HG03025 (cell line): ENCODE measurements around the gene MEGF6.

Experiments used
- ATAC-seq: cut with Tn5 transposase; IDR thresholded peaks from one replicate; pipeline ENCODE4 v1.9.1; 2021; ENCODE audit warnings: mild to moderate bottlenecking, moderate library complexity; ENCODE audit not compliant: unreplicated experiment, low FRiP score

Gene MEGF6

DNA sequence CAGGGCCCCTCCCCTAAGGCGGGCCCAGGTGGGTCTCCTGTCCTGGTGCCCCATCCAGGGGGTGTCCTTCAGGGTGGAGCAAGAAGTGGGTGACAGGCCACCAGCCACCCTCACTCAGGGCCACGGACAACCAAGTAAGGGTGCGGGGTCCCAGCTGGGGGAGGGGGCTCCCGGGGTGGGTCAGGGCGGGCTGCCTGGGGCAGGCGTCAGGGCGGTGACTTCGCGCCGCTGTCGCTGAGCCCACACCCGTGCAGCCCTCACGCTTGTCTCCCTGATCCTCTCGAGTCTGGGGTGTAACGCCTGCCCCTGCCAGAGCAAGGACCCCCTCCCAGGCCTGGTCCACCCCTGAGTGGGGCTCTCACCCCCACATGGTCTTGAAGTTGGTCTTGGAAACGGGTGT, 134.6 kb downstream of the MEGF6 start:
- ATAC-seq = no peak

GRCh38 chr1:3475839-3476573, 135.3 kb downstream of the MEGF6 start:
- ATAC-seq = no peak

GRCh38 chr1:3474421-3474820, 136.9 kb downstream of the MEGF6 start:
- ATAC-seq = no peak

GRCh38 chr1:3474016-3474415, 137.3 kb downstream of the MEGF6 start:
- no peak for ATAC-seq

DNA sequence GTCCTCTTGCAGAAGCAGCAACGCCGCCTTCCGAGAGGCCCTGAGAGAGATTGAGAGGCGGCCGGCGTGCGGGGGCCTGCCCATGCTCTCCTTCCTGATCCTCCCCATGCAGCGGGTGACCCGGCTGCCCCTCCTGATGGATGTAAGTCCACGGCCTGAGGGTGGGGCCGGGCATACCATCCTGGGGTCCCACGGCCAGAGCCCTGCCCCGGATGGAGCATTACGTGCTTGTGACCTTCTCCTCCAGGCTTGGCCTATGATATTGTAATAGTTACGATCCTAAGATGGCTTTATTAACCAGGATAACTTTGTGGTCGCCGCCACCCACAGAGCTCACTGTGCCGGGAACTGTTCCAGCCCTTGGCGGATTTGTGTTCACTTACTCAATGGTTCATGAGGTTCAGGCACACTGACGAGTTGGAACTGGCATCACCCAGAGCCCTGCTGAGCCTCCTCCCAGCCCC, 137.9 kb downstream of the MEGF6 start:
- no peak for ATAC-seq

- no peak for ATAC-seq
These were observed 138.4 kb downstream of the MEGF6 start for GRCh38 chr1:3472906-3473305.

DNA sequence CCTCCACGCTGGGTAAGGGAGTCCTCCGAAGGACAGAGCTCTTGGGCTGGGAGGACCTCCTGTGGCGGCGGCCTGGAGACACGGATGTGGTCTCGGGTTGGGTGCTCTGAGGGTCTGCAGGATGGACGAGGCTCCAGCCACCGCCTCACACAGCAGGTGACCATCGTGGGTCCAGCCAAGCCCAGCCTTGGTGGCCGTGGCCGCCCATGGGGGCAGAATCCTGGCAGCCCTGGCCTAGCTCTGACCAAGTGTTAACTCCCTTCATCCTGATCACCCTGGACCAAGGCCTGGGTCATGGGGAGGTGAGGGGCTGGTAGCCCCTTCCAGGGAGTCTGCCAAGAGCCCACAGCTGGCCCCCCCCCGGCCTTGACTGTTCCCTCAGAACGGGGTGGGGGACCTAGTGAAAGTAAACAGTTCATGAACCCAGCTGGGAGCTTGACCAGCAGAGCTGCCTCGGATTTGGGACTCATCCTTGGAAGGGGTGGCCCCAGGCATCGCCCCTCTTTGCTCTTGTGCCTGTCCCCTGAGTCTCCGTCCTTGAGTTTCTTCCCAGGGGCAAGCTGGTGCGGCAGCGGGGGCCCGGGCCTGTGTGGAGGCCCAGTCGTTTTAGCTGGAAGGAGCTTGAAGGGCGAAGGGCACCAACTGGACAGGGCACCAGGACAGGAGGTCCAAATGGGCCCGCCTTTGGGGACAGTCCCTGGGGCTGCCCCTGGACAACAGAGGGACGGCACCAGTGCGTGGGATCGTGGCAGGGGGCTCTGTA, 139.0 kb downstream of the MEGF6 start:
- no peak for ATAC-seq

DNA sequence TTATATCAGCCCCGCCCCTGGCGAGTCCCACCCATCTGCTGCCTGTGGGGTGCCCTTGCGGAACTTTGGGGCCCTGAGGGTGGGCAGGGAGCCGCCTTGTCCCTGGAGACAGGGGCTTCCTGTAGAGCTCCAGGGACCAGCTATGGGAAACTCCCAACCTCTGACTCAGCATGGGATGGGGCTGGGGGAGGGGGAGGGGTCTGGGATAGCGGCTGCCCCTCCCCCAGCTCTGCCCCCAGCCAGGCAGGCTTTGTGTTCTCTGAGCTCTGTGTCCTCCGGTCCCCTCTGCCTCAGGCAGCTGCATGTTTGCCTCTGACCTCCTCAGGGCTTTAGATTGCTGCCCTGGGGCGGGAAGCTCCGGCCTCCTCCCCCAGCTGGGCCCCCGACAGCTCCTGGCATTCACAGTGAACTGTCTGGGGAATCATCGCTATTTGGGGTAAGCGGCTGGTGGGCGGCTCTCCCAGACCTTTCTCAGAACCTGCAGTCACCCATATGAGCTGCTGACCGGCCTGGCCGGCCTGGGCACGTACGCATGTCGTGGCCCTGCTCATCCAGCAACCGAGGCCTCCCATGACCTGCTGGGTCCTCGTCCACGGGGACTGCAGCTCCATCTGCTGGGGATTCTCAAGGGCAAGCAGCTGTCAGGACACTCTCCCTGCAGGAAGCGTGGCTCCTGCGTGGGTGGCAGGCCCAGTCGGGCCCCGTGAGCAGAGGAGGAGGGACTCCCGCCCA, 139.8 kb downstream of the MEGF6 start:
- ATAC-seq = no peak

DNA sequence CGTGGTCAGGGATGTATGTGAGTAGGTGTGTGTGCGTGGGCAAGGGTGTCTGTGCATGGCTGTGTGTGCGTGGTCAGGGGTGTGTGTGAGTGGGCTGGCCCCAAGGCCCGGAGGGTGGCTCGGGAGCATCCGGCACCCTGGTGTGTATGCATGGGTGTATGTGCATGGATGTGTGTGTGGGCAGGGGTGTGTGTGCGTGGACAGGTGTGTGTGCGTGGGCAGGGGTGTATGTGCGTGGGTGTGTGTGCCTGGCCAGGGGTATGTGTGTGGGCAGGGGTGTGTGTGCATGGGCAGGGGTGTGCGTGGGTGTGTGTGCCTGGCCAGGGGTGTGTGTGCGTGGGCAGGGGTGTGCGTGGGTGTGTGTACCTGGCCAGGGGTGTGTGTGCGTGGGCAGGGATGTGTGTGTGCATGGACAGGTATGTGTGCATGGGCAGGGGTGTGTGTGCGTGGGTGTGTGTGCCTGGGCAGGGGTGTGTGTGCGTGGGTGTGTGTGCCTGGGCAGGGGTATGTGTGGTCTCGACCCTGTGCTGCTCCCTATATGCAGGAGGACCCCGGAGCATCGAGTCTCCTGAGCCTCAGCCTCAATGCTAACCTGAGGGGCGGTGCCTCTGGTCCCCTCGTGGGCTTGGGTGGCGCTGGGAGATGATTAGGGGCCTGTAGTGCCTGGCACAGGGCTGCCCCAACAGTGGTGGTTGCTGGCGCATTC, 140.5 kb downstream of the MEGF6 start:
- ATAC-seq = no peak

DNA sequence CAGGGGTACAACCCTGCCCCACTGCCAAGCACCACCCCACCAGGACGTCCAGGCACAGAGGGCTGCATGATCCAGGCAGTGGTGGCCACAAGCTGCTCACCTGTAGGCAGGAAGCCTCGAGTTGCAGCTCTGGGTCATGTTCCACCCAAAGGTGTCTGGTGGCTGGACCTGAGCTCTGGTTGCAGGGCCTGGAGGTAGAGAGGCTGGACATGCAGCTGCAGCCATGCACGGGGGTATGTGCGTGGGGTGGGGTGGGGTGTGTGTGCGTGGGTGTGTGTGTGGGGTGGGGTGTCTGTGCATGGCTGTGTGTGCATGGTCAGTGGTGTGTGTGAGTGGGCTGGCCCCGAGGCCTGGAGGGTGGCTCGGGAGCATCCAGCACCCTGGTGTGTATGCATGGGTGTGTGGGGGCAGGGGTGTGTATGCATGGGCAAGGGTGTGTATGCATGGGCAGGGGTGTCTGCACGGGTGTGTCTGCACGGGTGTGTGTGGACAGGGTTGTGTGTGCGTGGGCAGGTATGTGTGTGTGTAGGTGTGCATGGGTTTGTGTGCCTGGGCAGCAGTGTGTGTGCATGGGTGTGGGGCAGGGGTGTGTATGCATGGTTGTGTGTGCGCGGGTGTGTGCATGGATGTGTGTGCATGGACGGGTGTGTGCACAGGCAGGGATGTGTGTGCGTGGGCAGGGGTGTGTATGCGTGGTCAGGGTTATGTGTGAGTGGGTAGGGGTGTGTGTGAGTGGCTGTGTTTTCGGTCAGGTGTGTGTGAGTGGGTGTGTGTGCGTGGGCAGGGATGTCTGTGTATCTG, 141.3 kb downstream of the MEGF6 start:
- ATAC-seq = no peak

GRCh38 chr1:3469104-3469848, 142.0 kb downstream of the MEGF6 start:
- ATAC-seq = no peak

GRCh38 chr1:3468236-3469103, 142.8 kb downstream of the MEGF6 start:
- ATAC-seq = no peak

GRCh38 chr1:3467096-3468036, 143.9 kb downstream of the MEGF6 start:
- ATAC-seq = no peak

DNA sequence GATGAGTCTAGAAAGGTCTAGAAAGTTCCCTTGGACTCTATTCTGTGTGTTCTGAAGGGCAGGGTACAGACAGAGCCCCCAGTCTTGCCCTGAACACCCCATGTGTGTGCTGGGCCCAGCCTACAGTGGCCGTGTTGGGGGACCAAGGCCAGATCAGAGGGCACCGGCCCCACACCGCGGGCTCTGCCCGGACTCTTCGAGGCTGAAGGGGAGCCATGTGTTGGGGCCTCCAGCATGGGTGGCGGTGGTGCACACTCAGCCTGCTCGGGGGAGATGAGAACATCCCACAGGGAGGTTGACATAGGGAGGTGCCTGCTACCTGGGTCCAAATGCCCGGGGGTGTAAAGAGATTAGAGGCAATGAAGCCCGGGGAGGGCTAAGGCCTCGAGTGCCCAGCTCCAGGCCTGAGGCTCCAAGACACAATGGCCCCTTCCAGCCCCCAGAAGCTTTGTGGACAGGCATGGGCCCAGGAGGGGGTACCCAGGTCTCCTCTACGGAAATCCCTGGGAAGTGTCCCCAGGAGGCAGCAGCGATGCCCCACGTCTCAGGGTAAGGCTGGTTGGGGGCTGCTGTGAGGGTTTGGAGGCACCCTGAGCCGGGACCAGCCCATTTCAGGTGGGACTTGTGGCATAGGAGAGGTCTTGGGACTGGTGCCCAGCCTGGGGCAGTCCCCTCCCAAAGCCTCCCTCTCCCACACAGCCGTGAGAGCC, 144.8 kb downstream of the MEGF6 start:
- no peak for ATAC-seq

GRCh38 chr1:3465935-3466321, 145.4 kb downstream of the MEGF6 start:
- no peak for ATAC-seq

DNA sequence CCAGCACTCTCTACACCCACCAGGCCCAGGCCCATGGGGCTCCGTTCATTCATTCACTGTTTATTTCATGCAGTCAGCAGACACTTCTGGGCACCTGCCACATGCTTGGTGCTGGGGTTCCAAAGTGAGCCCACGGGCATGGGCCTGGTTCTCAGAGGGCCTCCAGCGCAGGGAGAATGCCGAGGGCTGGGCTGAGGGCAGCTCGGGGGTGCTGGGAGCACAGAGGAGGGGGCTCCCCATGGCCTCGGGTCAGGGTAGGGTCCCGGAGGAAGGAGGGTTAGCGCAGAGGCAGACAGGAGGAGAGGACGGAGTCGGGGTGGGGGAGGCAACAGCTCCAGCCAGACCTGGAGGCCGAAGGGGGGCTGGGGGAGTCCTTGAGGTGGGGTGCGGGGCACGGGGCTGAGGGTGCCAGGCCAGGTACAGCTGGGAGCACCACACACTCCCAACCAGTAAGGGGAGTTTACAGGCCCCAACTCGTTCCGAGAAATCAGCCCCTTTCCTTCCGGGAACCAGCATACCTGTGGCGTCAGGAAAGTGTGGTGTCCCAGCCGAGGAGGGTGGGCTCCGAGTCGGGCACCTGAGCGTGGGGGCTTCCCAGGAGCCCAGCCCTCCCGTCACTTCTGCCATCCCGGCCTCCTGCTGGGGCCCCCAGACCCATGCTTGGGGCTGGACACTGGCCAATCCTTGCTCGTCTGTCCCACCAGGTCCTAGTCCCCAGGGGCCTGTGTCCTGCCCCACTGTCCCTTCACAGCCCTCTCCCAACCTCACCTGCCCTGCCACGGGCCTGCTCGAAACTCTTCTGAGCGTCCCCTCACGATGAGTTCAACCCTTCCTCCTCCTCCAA, 146.0 kb downstream of the MEGF6 start:
- ATAC-seq = no peak
